ENCODE data around the gene DISC1. TPM values are rescaled to one million over a fixed set of nuclear protein-coding genes. Genes with fewer than 3 reads are reported as not detected.
"Not testable (repeated sequence)": the region's sequence is repeated elsewhere in the genome, so short reads cannot be mapped to it uniquely, and the experiment has no call there.

The DISC1 gene
- total RNA-seq, 2 experiments from 2014 or later: 17.5 to 18.0 TPM

GRCh38 chr1:231631717-231632116 lies 5.1 kb downstream of the DISC1 start:
- H3K36me3 Mint-ChIP-seq (ENCODE audit: low read depth): peaks cover 3% of the 10 kb centered on the region
- DNase-seq: no peak
- no peaks in the 10 kb centered on the region for H3K27me3 Mint-ChIP-seq
- H3K27ac Mint-ChIP-seq: no peak overlapping the region
- H3K4me3 Mint-ChIP-seq: no peak overlapping the region
- CTCF ChIA-PET: interaction anchor here (1.2 kb wide), 1 partner anchor 12 kb away, joined by 3 read pairs; no protein-coding TSS in a partner anchor
- peaks cover 25% of the 10 kb centered on the region for H3K4me1 Mint-ChIP-seq
- POLR2A ChIA-PET: no interaction called here
- H3K9me3 Mint-ChIP-seq: no peaks in the 10 kb centered on the region

- no peaks in the 10 kb centered on the region for H3K27me3 Mint-ChIP-seq
These were observed 5.5 kb downstream of the DISC1 start for GRCh38 chr1:231632119-231632518.

GRCh38 chr1:231634323-231635013 lies 7.9 kb downstream of the DISC1 start:
- Mint-ChIP-seq H3K4me1 (peaks cover 3% of the 10 kb centered on the region), H3K27ac (no peak overlapping the region), H3K36me3 (ENCODE audit: low read depth) (peaks cover 3% of the 10 kb centered on the region), H3K4me3 (no peak overlapping the region), H3K9me3 (peaks cover 3% of the 10 kb centered on the region), H3K27me3 (no peaks in the 10 kb centered on the region)
- ChIA-PET CTCF (no interaction called here), POLR2A (interaction anchor here (1.1 kb wide), 1 partner anchor 14 kb away, joined by 3 read pairs; no protein-coding TSS in a partner anchor)
- DNase-seq: no peak

More at GRCh38 chr1:231632119-231632518, 5.5 kb downstream of the DISC1 start:
- H3K9me3 Mint-ChIP-seq: no peaks in the 10 kb centered on the region
- no peak overlapping the region for H3K4me3 Mint-ChIP-seq
- no peak overlapping the region for H3K27ac Mint-ChIP-seq
- ChIA-PET POLR2A (no interaction called here), CTCF (interaction anchor here (1.2 kb wide), 1 partner anchor 11 kb away, joined by 3 read pairs; no protein-coding TSS in a partner anchor)
- peaks cover 25% of the 10 kb centered on the region for H3K4me1 Mint-ChIP-seq
- H3K36me3 Mint-ChIP-seq (ENCODE audit: low read depth): peaks cover 3% of the 10 kb centered on the region
- no peak for DNase-seq

- Mint-ChIP-seq H3K27ac (no peak overlapping the region), H3K27me3 (no peaks in the 10 kb centered on the region), H3K4me3 (no peak overlapping the region), H3K9me3 (peaks cover 3% of the 10 kb centered on the region), H3K36me3 (ENCODE audit: low read depth) (peaks cover 8% of the 10 kb centered on the region), H3K4me1 (no peaks in the 10 kb centered on the region)
- POLR2A ChIA-PET: no interaction called here
- CTCF ChIA-PET: interaction anchor here (1.3 kb wide), 1 partner anchor 15 kb away, joined by 3 read pairs; no protein-coding TSS in a partner anchor
- DNase-seq: no peak
These were observed 9.6 kb downstream of the DISC1 start for GRCh38 chr1:231636157-231636556.

GRCh38 chr1:231636922-231637321 lies 10.3 kb downstream of the DISC1 start:
- DNase-seq; POLR2A ChIA-PET; H3K4me1 Mint-ChIP-seq; H3K36me3 Mint-ChIP-seq (ENCODE audit: low read depth); H3K9me3 Mint-ChIP-seq; H3K4me3 Mint-ChIP-seq; H3K27me3 Mint-ChIP-seq; H3K27ac Mint-ChIP-seq: not testable (repeated sequence)
- CTCF ChIA-PET: interaction anchor here (1.3 kb wide), 1 partner anchor 16 kb away, joined by 3 read pairs; no protein-coding TSS in a partner anchor

GRCh38 chr1:231638647-231639046 lies 12.1 kb downstream of the DISC1 start:
- Mint-ChIP-seq H3K27ac (no peak overlapping the region), H3K36me3 (ENCODE audit: low read depth) (peaks cover 6% of the 10 kb centered on the region), H3K4me1 (no peaks in the 10 kb centered on the region), H3K4me3 (no peak overlapping the region), H3K27me3 (no peaks in the 10 kb centered on the region), H3K9me3 (peaks cover 3% of the 10 kb centered on the region)
- ChIA-PET CTCF (no interaction called here), POLR2A (no interaction called here)
- no peak for DNase-seq

- ChIA-PET POLR2A (no interaction called here), CTCF (no interaction called here)
- Mint-ChIP-seq H3K27me3 (no peaks in the 10 kb centered on the region), H3K27ac (no peak overlapping the region), H3K4me3 (no peak overlapping the region), H3K36me3 (ENCODE audit: low read depth) (peaks cover 6% of the 10 kb centered on the region), H3K4me1 (no peaks in the 10 kb centered on the region), H3K9me3 (peaks cover 3% of the 10 kb centered on the region)
- no peak for DNase-seq
These were observed 13.2 kb downstream of the DISC1 start for GRCh38 chr1:231639819-231640218.

- CTCF ChIA-PET; H3K27me3 Mint-ChIP-seq; H3K36me3 Mint-ChIP-seq (ENCODE audit: low read depth); H3K4me1 Mint-ChIP-seq; POLR2A ChIA-PET; H3K4me3 Mint-ChIP-seq; DNase-seq; H3K9me3 Mint-ChIP-seq; H3K27ac Mint-ChIP-seq: not testable (repeated sequence)
These were observed 14.9 kb downstream of the DISC1 start for GRCh38 chr1:231641444-231641843.

- POLR2A ChIA-PET, H3K4me1 Mint-ChIP-seq, H3K9me3 Mint-ChIP-seq, H3K27me3 Mint-ChIP-seq, H3K27ac Mint-ChIP-seq, DNase-seq, CTCF ChIA-PET, H3K4me3 Mint-ChIP-seq: not testable (repeated sequence)
- H3K36me3 Mint-ChIP-seq (ENCODE audit: low read depth): peaks cover 14% of the 10 kb centered on the region
These were observed 15.5 kb downstream of the DISC1 start for GRCh38 chr1:231642061-231642460.

GRCh38 chr1:231642618-231643017 lies 16.0 kb downstream of the DISC1 start:
- H3K36me3 Mint-ChIP-seq (ENCODE audit: low read depth): peaks cover 17% of the 10 kb centered on the region
- CTCF ChIA-PET: no interaction called here
- POLR2A ChIA-PET: no interaction called here
- peaks cover 5% of the 10 kb centered on the region for H3K9me3 Mint-ChIP-seq
- H3K27ac Mint-ChIP-seq: no peak overlapping the region
- H3K4me3 Mint-ChIP-seq: no peak overlapping the region
- no peaks in the 10 kb centered on the region for H3K27me3 Mint-ChIP-seq
- DNase-seq: no peak
- H3K4me1 Mint-ChIP-seq: no peaks in the 10 kb centered on the region

GRCh38 chr1:231643071-231643934 lies 16.7 kb downstream of the DISC1 start:
- Mint-ChIP-seq H3K27ac (no peak overlapping the region), H3K4me1 (no peaks in the 10 kb centered on the region), H3K36me3 (ENCODE audit: low read depth) (peaks cover 22% of the 10 kb centered on the region), H3K9me3 (peaks cover 12% of the 10 kb centered on the region), H3K27me3 (no peaks in the 10 kb centered on the region), H3K4me3 (no peak overlapping the region)
- no peak for DNase-seq
- CTCF ChIA-PET: interaction anchor here (0.7 kb wide), 1 partner anchor 12 kb away, joined by 3 read pairs; no protein-coding TSS in a partner anchor
- POLR2A ChIA-PET: no interaction called here

- H3K9me3 Mint-ChIP-seq: peaks cover 12% of the 10 kb centered on the region
- no peak overlapping the region for H3K27ac Mint-ChIP-seq
- H3K36me3 Mint-ChIP-seq (ENCODE audit: low read depth): peaks cover 22% of the 10 kb centered on the region
- POLR2A ChIA-PET: no interaction called here
- H3K27me3 Mint-ChIP-seq: no peaks in the 10 kb centered on the region
- DNase-seq: no peak
- no peak overlapping the region for H3K4me3 Mint-ChIP-seq
- CTCF ChIA-PET: interaction anchor here (0.7 to 1.2 kb wide), 2 partner anchors 13 to 234 kb away, joined by 3 read pairs; no protein-coding TSS in a partner anchor
- H3K4me1 Mint-ChIP-seq: no peaks in the 10 kb centered on the region
These were observed 17.3 kb downstream of the DISC1 start for GRCh38 chr1:231643935-231644237.

- H3K4me3 Mint-ChIP-seq, POLR2A ChIA-PET, H3K4me1 Mint-ChIP-seq, CTCF ChIA-PET, H3K27me3 Mint-ChIP-seq, DNase-seq, H3K27ac Mint-ChIP-seq: not testable (repeated sequence)
- Mint-ChIP-seq H3K36me3 (ENCODE audit: low read depth) (peaks cover 31% of the 10 kb centered on the region), H3K9me3 (peaks cover 17% of the 10 kb centered on the region)
These were observed 19.0 kb downstream of the DISC1 start for GRCh38 chr1:231645634-231646033.

Data from activated CD4-positive, alpha-beta memory T cell treated with anti-CD3 and anti-CD28 coated beads, Interleukin-2, amount 10 ng/mL, durations not matched to agents 7 days and 5 days (primary cell).